Measurements from ENCODE around the gene TIGD3. TPM values are rescaled to one million over a fixed set of nuclear protein-coding genes. Genes with fewer than 3 reads are reported as not detected.
A peak's percentile ranks its signal among the peaks of the same experiment; 100 is the strongest.

The TIGD3 gene
- total RNA-seq, 1 donor from 2014 or later: 0.43 TPM

DNA sequence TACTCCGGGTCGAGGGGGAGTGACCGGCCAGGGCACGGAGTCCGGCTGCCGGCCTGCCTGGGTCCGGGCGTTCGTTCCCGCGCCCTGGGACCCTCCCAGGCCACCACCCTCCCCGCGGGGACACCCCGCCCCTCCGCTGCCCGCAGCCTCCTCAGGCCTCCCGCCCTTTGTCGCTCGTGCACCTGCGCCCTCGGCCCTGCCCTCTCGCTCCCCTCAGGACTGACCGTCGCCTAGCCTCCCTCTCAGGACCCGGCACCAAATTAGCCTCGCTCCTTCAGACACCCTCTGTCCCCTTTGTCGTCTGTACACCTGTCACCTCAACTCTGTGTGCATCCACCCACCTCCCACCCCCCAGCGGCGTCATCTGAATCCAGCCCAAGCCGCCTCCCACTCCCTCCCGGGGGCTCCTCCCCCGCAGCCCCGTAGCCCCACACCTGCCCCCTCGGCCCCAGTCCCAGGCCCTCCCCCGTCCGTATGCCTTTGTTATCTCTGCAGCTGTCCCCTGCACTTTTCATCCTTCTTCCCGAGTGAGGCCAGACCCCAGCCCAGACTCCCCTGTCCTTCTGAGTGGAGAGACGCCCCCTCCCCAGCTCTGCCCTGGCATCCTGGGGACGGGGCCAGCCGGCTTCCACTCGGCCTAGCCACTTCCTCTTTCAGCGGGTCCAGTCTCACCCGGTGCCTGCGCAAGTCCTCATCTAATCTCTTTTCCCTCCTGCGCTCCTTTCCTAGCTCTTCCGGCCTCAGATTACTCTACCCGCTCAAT is 643 bp downstream of the TIGD3 start:
- ATAC-seq (peak; percentile 26), DNase-seq (peak; percentile 76)
- Histone ChIP-seq H3K27ac (no peak overlapping the region), H3K4me3 (peak overlapping the region; percentile 58), H3K4me1 (peaks cover 17% of the 10 kb centered on the region), H3K36me3 (peaks cover 28% of the 10 kb centered on the region), H3K27me3 (peaks cover 8% of the 10 kb centered on the region), H3K9me3 (no peaks in the 10 kb centered on the region)
- intact Hi-C loops (cut with DNase I): no loop called here
- TF ChIP-seq, protein P1, sequence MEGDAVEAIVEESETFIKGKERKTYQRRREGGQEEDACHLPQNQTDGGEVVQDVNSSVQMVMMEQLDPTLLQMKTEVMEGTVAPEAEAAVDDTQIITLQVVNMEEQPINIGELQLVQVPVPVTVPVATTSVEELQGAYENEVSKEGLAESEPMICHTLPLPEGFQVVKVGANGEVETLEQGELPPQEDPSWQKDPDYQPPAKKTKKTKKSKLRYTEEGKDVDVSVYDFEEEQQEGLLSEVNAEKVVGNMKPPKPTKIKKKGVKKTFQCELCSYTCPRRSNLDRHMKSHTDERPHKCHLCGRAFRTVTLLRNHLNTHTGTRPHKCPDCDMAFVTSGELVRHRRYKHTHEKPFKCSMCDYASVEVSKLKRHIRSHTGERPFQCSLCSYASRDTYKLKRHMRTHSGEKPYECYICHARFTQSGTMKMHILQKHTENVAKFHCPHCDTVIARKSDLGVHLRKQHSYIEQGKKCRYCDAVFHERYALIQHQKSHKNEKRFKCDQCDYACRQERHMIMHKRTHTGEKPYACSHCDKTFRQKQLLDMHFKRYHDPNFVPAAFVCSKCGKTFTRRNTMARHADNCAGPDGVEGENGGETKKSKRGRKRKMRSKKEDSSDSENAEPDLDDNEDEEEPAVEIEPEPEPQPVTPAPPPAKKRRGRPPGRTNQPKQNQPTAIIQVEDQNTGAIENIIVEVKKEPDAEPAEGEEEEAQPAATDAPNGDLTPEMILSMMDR (IDR thresholded peaks at IDR 0.05): no peak

DNA sequence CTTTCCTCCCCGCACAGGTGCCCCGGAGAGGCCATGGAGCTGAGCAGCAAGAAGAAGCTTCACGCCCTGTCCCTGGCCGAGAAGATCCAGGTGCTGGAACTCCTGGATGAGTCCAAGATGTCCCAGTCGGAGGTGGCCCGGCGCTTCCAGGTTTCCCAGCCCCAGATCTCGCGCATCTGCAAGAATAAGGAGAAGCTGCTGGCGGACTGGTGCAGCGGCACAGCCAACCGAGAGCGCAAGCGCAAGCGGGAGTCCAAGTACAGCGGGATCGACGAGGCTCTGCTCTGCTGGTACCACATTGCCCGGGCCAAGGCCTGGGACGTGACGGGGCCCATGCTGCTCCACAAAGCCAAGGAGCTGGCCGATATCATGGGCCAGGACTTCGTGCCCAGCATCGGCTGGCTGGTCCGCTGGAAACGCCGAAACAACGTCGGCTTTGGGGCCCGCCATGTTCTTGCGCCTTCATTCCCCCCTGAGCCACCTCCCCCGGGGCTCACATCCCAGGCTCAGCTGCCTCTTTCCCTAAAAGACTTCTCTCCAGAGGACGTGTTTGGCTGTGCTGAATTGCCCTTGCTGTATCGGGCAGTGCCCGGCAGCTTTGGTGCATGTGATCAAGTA is 1.3 kb downstream of the TIGD3 start:
- Histone ChIP-seq H3K36me3 (peaks cover 21% of the 10 kb centered on the region), H3K27me3 (peaks cover 8% of the 10 kb centered on the region), H3K27ac (no peak overlapping the region), H3K4me3 (peak overlapping the region; percentile 58), H3K9me3 (no peaks in the 10 kb centered on the region), H3K4me1 (peaks cover 17% of the 10 kb centered on the region)
- intact Hi-C loops (cut with DNase I): no loop called here
- ATAC-seq: no peak
- peak; percentile 75 for DNase-seq
- TF ChIP-seq, protein P1 (IDR thresholded peaks at IDR 0.05): no peak

DNA sequence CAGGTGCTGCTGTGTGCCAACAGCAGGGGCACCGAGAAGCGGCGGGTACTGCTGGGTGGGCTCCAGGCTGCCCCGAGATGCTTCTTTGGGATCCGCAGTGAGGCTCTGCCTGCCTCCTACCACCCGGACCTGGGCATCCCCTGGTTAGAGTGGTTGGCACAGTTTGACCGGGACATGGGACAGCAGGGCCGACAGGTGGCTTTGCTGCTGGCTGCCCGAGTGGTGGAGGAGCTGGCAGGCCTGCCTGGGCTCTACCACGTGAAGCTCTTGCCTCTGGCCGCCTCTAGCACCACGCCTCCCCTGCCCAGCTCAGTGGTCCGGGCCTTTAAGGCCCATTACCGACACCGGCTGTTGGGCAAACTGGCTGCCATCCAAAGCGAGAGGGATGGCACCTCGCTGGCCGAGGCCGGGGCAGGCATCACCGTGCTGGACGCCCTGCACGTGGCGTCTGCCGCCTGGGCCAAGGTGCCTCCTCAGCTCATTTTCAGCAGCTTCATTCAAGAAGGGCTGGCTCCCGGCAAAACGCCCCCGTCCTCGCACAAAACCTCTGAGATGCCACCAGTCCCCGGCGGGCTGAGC is 1.9 kb downstream of the TIGD3 start:
- Histone ChIP-seq H3K9me3 (no peaks in the 10 kb centered on the region), H3K27ac (no peak overlapping the region), H3K4me1 (peaks cover 17% of the 10 kb centered on the region), H3K36me3 (peaks cover 15% of the 10 kb centered on the region), H3K27me3 (peaks cover 8% of the 10 kb centered on the region), H3K4me3 (no peak overlapping the region)
- no peak for DNase-seq
- TF ChIP-seq, protein P1 (IDR thresholded peaks at IDR 0.05): no peak
- intact Hi-C loops (cut with DNase I): no loop called here
- ATAC-seq: no peak

DNA sequence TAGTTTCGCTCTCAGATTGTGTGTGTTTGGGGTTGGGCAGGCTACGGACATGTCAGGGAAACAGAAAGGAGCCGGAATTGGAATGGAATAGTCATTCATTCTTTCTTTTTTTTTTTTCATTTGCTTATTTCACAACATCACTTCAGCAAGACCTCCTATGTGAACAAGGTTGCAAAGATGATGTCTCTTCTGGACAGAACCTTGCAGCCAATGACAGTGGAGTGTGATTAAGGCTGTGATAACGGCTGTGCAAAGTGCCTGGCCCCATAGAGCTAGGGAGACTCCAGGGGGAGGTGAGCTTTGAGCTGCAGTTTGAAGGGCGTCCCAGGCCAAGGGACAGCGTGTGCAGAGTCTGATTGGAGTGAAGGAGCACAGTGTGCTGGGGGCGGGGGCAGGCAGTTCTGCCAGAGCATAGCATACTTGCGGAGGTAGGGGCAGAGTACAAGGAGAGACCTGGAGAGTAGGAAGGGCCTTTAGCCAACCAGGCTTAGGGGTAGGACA is 3.4 kb downstream of the TIGD3 start:
- no peaks in the 10 kb centered on the region for H3K9me3 ChIP-seq
- H3K27me3 ChIP-seq: peaks cover 8% of the 10 kb centered on the region
- H3K4me1 ChIP-seq: peaks cover 19% of the 10 kb centered on the region
- TF ChIP-seq, protein P1 (IDR thresholded peaks at IDR 0.05): no peak
- no peak overlapping the region for H3K4me3 ChIP-seq
- H3K36me3 ChIP-seq: peaks cover under 1% of the 10 kb centered on the region
- peak; percentile 13 for ATAC-seq
- H3K27ac ChIP-seq: no peak overlapping the region
- intact Hi-C loops (cut with DNase I): no loop called here
- DNase-seq: peak; percentile 71

DNA sequence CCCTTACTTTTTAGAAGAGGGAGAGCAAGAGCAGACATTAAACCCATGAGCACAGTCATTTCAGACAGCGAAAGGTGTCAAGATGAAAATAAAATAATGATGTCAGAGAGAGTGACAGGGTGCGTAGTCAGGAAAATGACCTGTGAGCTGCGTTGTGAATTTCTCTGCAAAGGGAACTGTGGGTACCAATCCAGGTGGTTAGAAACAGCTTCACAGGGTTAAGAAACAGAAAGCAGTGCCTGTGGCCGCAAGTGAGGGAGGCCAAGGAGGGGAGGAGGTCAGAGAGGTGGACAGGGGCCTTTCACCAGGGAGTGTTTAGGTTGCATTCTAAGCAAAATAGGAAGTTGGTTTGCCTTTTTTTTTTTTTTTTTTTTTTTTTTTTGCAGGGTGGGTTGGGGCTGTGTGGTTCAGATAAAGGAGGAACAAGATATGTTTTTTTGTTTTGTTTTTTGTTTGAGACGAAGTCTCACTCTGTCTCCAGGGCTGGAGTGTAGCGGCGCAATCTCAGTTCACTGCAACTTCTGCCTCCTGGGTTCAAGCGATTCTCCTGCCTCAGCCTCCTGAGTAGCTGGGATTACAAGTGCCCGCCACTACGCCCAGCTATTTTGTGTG is 7.9 kb downstream of the TIGD3 start:
- ATAC-seq: peak; percentile 41
- peak overlapping the region; percentile 42 for H3K27ac ChIP-seq
- intact Hi-C loops (cut with DNase I): no loop called here

More for the DNA sequence above, 7.9 kb downstream of the TIGD3 start:
- no peak for DNase-seq
- TF ChIP-seq, protein P1 (IDR thresholded peaks at IDR 0.05): no peak
- Histone ChIP-seq H3K4me3 (no peak overlapping the region), H3K27me3 (no peaks in the 10 kb centered on the region), H3K4me1 (peaks cover 9% of the 10 kb centered on the region), H3K9me3 (no peaks in the 10 kb centered on the region), H3K36me3 (no peaks in the 10 kb centered on the region)

Measured in upper lobe of right lung (tissue), 1 donor.